A549 (cell line): Measurements from ENCODE around the gene NCF2. TPM values are rescaled to one million over a fixed set of nuclear protein-coding genes. Genes with fewer than 3 reads are reported as not detected.

ENCODE experiments used
- ATAC-seq, 2 experiments: fragments of 200-7000 bp in 1 of 2; fragments of >200 bp in 1 of 2; cut with Nextera tagmentation in 1 of 2; cut with Tn5 transposase in 1 of 2; 3 replicates each; pipeline versions ENCODE4 v1.8.0 to v1.9.1; 2018 to 2020; ENCODE audit warnings: mild to moderate bottlenecking in 1 of 2, moderate library complexity in 1 of 2
- CTCF ChIA-PET: fragments of 300-600 bp; sonication (Branson Sonifier 250); formaldehyde crosslinking; extraction: SDS; loops from one replicate; lab custom pipeline; 2021; ENCODE audit warnings: antibody characterized with exemption, inconsistent platforms; lab: Yijun Ruan, JAX
- POLR2A ChIA-PET: fragments of 350-600 bp; formaldehyde crosslinking; extraction: SDS; loops from one replicate; lab custom pipeline; 2021; ENCODE audit warnings: antibody characterized with exemption, inconsistent platforms; lab: Yijun Ruan, JAX
- DNase-seq, 2 experiments: peaks; one replicate each; pipeline versions ENCODE4 v3.0.0 to v3.0.0-alpha.2; 2011 to 2016; ENCODE audit warnings: low read depth in 1 of 2, low spot score in 1 of 2
- FAIRE-seq: peaks from 2 replicates; lab custom pipeline; 2011; peaks lifted over from hg19 to GRCh38; lab: Jason Lieb, UNC
- H3K27ac ChIP-seq, 2 experiments: fragments of >200 bp; sonication (Bioruptor Twin); formaldehyde crosslinking; 3 replicates each; pipeline ENCODE4 v1.5.1; 2016 to 2017
- H3K4me1 ChIP-seq: fragments of >200 bp; sonication (Bioruptor Twin); formaldehyde crosslinking; 3 replicates; pipeline ENCODE4 v1.6.1; 2016
- H3K4me2 ChIP-seq: fragments of >200 bp; sonication (Bioruptor Twin); formaldehyde crosslinking; 3 replicates; pipeline ENCODE4 v1.6.1; 2016
- H3K4me3 ChIP-seq: fragments of >200 bp; sonication (Bioruptor Twin); formaldehyde crosslinking; 3 replicates; pipeline ENCODE4 v1.5.1; 2016
- H3K9me3 ChIP-seq: fragments of >200 bp; sonication (Bioruptor Twin); formaldehyde crosslinking; 3 replicates; pipeline ENCODE4 v1.6.1; 2016
- BCL3 ChIP-seq: fragments of >200 bp; sonication (Bioruptor Twin); formaldehyde crosslinking; IDR thresholded peaks from 3 replicates; pipeline ENCODE4 v1.6.1; 2016
- CBX2 ChIP-seq: fragments of 200-600 bp; sonication (generic); IDR thresholded peaks from 2 replicates; pipeline ENCODE4 v1.6.1; 2016; ENCODE audit warnings: low read depth, mild to moderate bottlenecking, borderline replicate concordance
- CBX8 ChIP-seq: fragments of 200-600 bp; sonication (generic); IDR thresholded peaks from 2 replicates; pipeline ENCODE4 v1.6.1; 2016
- CHD4 ChIP-seq: fragments of 200-600 bp; sonication (generic); IDR thresholded peaks from 2 replicates; pipeline ENCODE4 v1.6.1; 2016; ENCODE audit warnings: antibody characterized with exemption, mild to moderate bottlenecking, borderline replicate concordance
- CTCF ChIP-seq: fragments of >200 bp; sonication (Bioruptor Twin); formaldehyde crosslinking; IDR thresholded peaks from 3 replicates; pipeline ENCODE4 v1.5.1; 2016
- EHF ChIP-seq: fragments of 250-450 bp; sonication (Bioruptor Pico); IDR thresholded peaks from 2 replicates; pipeline ENCODE4 v1.5.0; 2020; ENCODE audit warnings: mild to moderate bottlenecking
- ELK1 ChIP-seq: fragments of 150-350 bp; IDR thresholded peaks from 2 replicates; pipeline ENCODE4 v1.6.1; 2014; ENCODE audit warnings: low read depth, mild to moderate bottlenecking, low read length
- ESRRA ChIP-seq: fragments of 150-350 bp; IDR thresholded peaks from 2 replicates; pipeline ENCODE4 v1.6.1; 2014; ENCODE audit warnings: mild to moderate bottlenecking, low read length, borderline replicate concordance
- FOSB ChIP-seq: fragments of 250-450 bp; sonication (Bioruptor Pico); IDR thresholded peaks from 2 replicates; pipeline ENCODE4 v1.5.0; 2020; ENCODE audit warnings: mild to moderate bottlenecking, moderate library complexity
- FOSL2 ChIP-seq, 2 experiments: fragments of 450-650 bp in 1 of 2; fragments of >200 bp in 1 of 2; sonication (Bioruptor Twin) in 1 of 2; formaldehyde crosslinking; IDR thresholded peaks; 2 replicates each; pipeline versions ENCODE4 v1.5.0 to v1.6.1; 2016 to 2020; ENCODE audit warnings: mild to moderate bottlenecking in 1 of 2, moderate library complexity in 1 of 2
- HDAC2 ChIP-seq: fragments of 200-600 bp; sonication (generic); IDR thresholded peaks from 2 replicates; pipeline ENCODE4 v1.6.1; 2016
- JUN ChIP-seq, 2 experiments: fragments of >200 bp; sonication (Bioruptor Twin); formaldehyde crosslinking; IDR thresholded peaks; 2 replicates in 1 of 2; 3 replicates in 1 of 2; pipeline ENCODE4 v1.6.1; 2016 to 2017
- MAFK ChIP-seq: fragments of 450-650 bp; IDR thresholded peaks from 2 replicates; pipeline ENCODE4 v1.6.1; 2014; ENCODE audit not compliant: partially characterized antibody
- MYC ChIP-seq: IDR thresholded peaks from 2 replicates; pipeline ENCODE4 v1.6.1; 2012; ENCODE audit warnings: mild to moderate bottlenecking, inconsistent platforms, low read length, improper control_type of control experiment, borderline replicate concordance
- NPAS2 ChIP-seq: fragments of 250-450 bp; sonication (Bioruptor Pico); IDR thresholded peaks from 2 replicates; pipeline ENCODE4 v1.8.0; 2022; ENCODE audit warnings: mild to moderate bottlenecking, moderate library complexity, borderline replicate concordance
- PHF8 ChIP-seq: fragments of 200-600 bp; sonication (generic); IDR thresholded peaks from 2 replicates; pipeline ENCODE4 v1.6.1; 2016; ENCODE audit warnings: low read depth, mild to moderate bottlenecking, antibody characterized with exemption, moderate library complexity, borderline replicate concordance
- POLR2A ChIP-seq: IDR thresholded peaks from 2 replicates; pipeline ENCODE4 v1.6.1; 2012; ENCODE audit warnings: mild to moderate bottlenecking, low read length
- RARB ChIP-seq: fragments of 250-450 bp; sonication (Bioruptor Pico); IDR thresholded peaks from 2 replicates; pipeline ENCODE4 v1.8.0; 2021; ENCODE audit warnings: mild to moderate bottlenecking, moderate library complexity
- RNF2 ChIP-seq: fragments of 200-600 bp; sonication (generic); IDR thresholded peaks from 2 replicates; pipeline ENCODE4 v1.6.1; 2016; ENCODE audit warnings: low read depth, mild to moderate bottlenecking, antibody characterized with exemption, moderate library complexity, borderline replicate concordance
- SREBF2 ChIP-seq: fragments of 450-650 bp; IDR thresholded peaks from 2 replicates; pipeline ENCODE4 v1.6.1; 2014; ENCODE audit warnings: mild to moderate bottlenecking, moderate library complexity
- TP53 ChIP-seq: fragments of 250-450 bp; sonication (Bioruptor Pico); IDR thresholded peaks from 2 replicates; pipeline ENCODE4 v1.5.0; 2021; ENCODE audit warnings: mild to moderate bottlenecking, moderate library complexity
- WGBS: methylation state at CpG from one replicate; pipeline ENCODE4 v1.1.6; 2017; ENCODE audit errors: missing lambda C conversion rate; 5-methylcytosine and 5-hydroxymethylcytosine counted together
- polyA plus RNA-seq, 4 experiments: library from polyadenylated mRNA; depleted of rRNA in 3 of 4; stranded (reverse); fragments of >200 nt; fragmentation: RNase III in 1 of 4; extraction: RNeasy Plus Mini Kit Qiagen cat#74134 plus additional on column Dnase treatment in 1 of 4; gene quantifications; 2 replicates in 3 of 4; 3 replicates in 1 of 4; pipeline ENCODE4 v1.2.3, GENCODE V29; 2011 to 2017

The NCF2 gene
- polyA plus RNA-seq, 2 of the 4 experiments (the other 2 are of a cell fraction): 4.5 to 4.6 TPM

GRCh38 chr1:183551924-183552323 is 38.3 kb downstream of the NCF2 start:
- TF ChIP-seq HDAC2 (no peak), JUN (IDR thresholded peaks at IDR 0.05) (no peak), MYC (no peak), FOSL2 (IDR thresholded peaks at IDR 0.05) (no peak), FOSL2 (CRISPR knock-in tag; IDR thresholded peaks at IDR 0.05) (no peak), PHF8 (no peak), POLR2A (no peak), BCL3 (no peak), CTCF (no peak), ESRRA (no peak), MAFK (no peak), CBX8 (no peak), EHF (CRISPR knock-in tag) (no peak), CBX2 (no peak), RNF2 (no peak), CHD4 (no peak), FOSB (no peak), NPAS2 (CRISPR knock-in tag) (no peak), RARB (CRISPR knock-in tag) (no peak)
- Histone ChIP-seq H3K4me1 (peaks cover 13% of the 10 kb centered on the region), H3K27ac (no peak overlapping the region), H3K4me3 (no peak overlapping the region), H3K4me2 (no peak overlapping the region), H3K9me3 (no peaks in the 10 kb centered on the region)
- WGBS: 95% methylated on average over 9 of the region's 9 CpGs
- DNase-seq: no peak
- CTCF ChIA-PET: interaction anchor here (1.1 to 2.1 kb wide), 2 partner anchors 11 to 81 kb away, joined by 3 to 5 read pairs; no protein-coding TSS in a partner anchor
- POLR2A ChIA-PET: no interaction called here
- FAIRE-seq: no peak
- ATAC-seq: peak in 1 of 2 experiments; percentile 38; a peak in 1 of 6 replicates

- no peak for DNase-seq
- Histone ChIP-seq H3K4me2 (no peak overlapping the region), H3K4me1 (peaks cover 10% of the 10 kb centered on the region), H3K9me3 (no peaks in the 10 kb centered on the region), H3K27ac (no peak overlapping the region), H3K4me3 (no peak overlapping the region)
- ATAC-seq: no peak
- ChIA-PET CTCF (interaction anchor here (1.2 to 2.1 kb wide), 2 partner anchors 12 to 72 kb away, joined by 4 to 5 read pairs; no protein-coding TSS in a partner anchor), POLR2A (no interaction called here)
- 61% methylated on average over 3 of the region's 3 CpGs for WGBS
- no peak for TF ChIP-seq SREBF2
- no peak for FAIRE-seq
Observed at GRCh38 chr1:183550915-183551314, 39.3 kb downstream of the NCF2 start.

- Histone ChIP-seq H3K4me1 (peaks cover 20% of the 10 kb centered on the region), H3K4me3 (no peak overlapping the region), H3K4me2 (no peak overlapping the region), H3K9me3 (no peaks in the 10 kb centered on the region), H3K27ac (no peak overlapping the region)
- ATAC-seq (no peak), FAIRE-seq (no peak), DNase-seq (no peak)
- ChIA-PET CTCF (no interaction called here), POLR2A (interaction anchor here (0.6 kb wide), 1 partner anchor 64 kb away, joined by 4 read pairs; no protein-coding TSS in a partner anchor)
- WGBS: 95% methylated on average over 1 of the region's 1 CpG
- TF ChIP-seq ELK1 (no peak), TP53 (CRISPR knock-in tag) (no peak)
Observed at GRCh38 chr1:183548116-183548515, 42.1 kb downstream of the NCF2 start.
